ENCODE results near the gene HSFX2.
"Not testable (repeated sequence)": the region's sequence is repeated elsewhere in the genome, so short reads cannot be mapped to it uniquely, and the experiment has no call there.

The HSFX2 gene

GRCh38 chrX:149568701-149569296 is 26.3 kb downstream of the HSFX2 start:
- DNase-seq = no peak
- H3K36me3 Mint-ChIP-seq (ENCODE audit: low read depth) = peaks cover 6% of the 10 kb centered on the region
- H3K4me3 Mint-ChIP-seq = no peak overlapping the region
- H3K9me3 Mint-ChIP-seq = peaks cover 39% of the 10 kb centered on the region
- TF ChIP-seq CTCF (IDR thresholded peaks at IDR 0.05) = no peak
- no peak overlapping the region for H3K27ac Mint-ChIP-seq
- H3K4me1 Mint-ChIP-seq = peaks cover 27% of the 10 kb centered on the region
- H3K27me3 Mint-ChIP-seq (ENCODE audit: low read depth, poor library complexity) = peaks cover 3% of the 10 kb centered on the region

GRCh38 chrX:149567621-149568417 is 27.3 kb downstream of the HSFX2 start:
- TF ChIP-seq CTCF (IDR thresholded peaks at IDR 0.05) = no peak
- Mint-ChIP-seq H3K27me3 (ENCODE audit: low read depth, poor library complexity) (peaks cover 3% of the 10 kb centered on the region), H3K9me3 (peaks cover 49% of the 10 kb centered on the region), H3K4me3 (no peak overlapping the region), H3K36me3 (ENCODE audit: low read depth) (peaks cover 11% of the 10 kb centered on the region), H3K27ac (no peak overlapping the region), H3K4me1 (peaks cover 24% of the 10 kb centered on the region)
- DNase-seq = no peak

- TF ChIP-seq CTCF (IDR thresholded peaks at IDR 0.05) = no peak
- Mint-ChIP-seq H3K36me3 (ENCODE audit: low read depth) (peaks cover 15% of the 10 kb centered on the region), H3K27ac (no peak overlapping the region), H3K4me1 (no peaks in the 10 kb centered on the region), H3K4me3 (no peak overlapping the region), H3K9me3 (peaks cover 48% of the 10 kb centered on the region), H3K27me3 (ENCODE audit: low read depth, poor library complexity) (no peaks in the 10 kb centered on the region)
- no peak for DNase-seq
Measured at GRCh38 chrX:149563359-149563758, 31.8 kb downstream of the HSFX2 start.

- H3K9me3 Mint-ChIP-seq; H3K27me3 Mint-ChIP-seq (ENCODE audit: low read depth, poor library complexity); DNase-seq; H3K4me3 Mint-ChIP-seq; H3K4me1 Mint-ChIP-seq; H3K27ac Mint-ChIP-seq; H3K36me3 Mint-ChIP-seq (ENCODE audit: low read depth): not testable (repeated sequence)
Measured at GRCh38 chrX:149555251-149555650, 39.9 kb downstream of the HSFX2 start.

GRCh38 chrX:149551939-149552248 is 43.2 kb downstream of the HSFX2 start:
- H3K36me3 Mint-ChIP-seq (ENCODE audit: low read depth); H3K27ac Mint-ChIP-seq; DNase-seq; H3K4me1 Mint-ChIP-seq; H3K9me3 Mint-ChIP-seq; H3K4me3 Mint-ChIP-seq; H3K27me3 Mint-ChIP-seq (ENCODE audit: low read depth, poor library complexity): not testable (repeated sequence)

GRCh38 chrX:149551245-149551938 is 43.7 kb downstream of the HSFX2 start:
- H3K9me3 Mint-ChIP-seq; DNase-seq; H3K27me3 Mint-ChIP-seq (ENCODE audit: low read depth, poor library complexity); H3K4me1 Mint-ChIP-seq; H3K27ac Mint-ChIP-seq; H3K36me3 Mint-ChIP-seq (ENCODE audit: low read depth); H3K4me3 Mint-ChIP-seq: not testable (repeated sequence)

GRCh38 chrX:149550454-149550853 is 44.7 kb downstream of the HSFX2 start:
- H3K9me3 Mint-ChIP-seq; H3K36me3 Mint-ChIP-seq (ENCODE audit: low read depth): not testable (repeated sequence)

GRCh38 chrX:149549701-149550100 is 45.4 kb downstream of the HSFX2 start, which contains the start of gene HSFX3:
HSFX3 (minus strand) TSS chrX:149549924; CDS start chrX:149549852, 72 bp downstream.
- H3K4me3 Mint-ChIP-seq; H3K27me3 Mint-ChIP-seq (ENCODE audit: low read depth, poor library complexity); H3K27ac Mint-ChIP-seq; H3K36me3 Mint-ChIP-seq (ENCODE audit: low read depth); H3K4me1 Mint-ChIP-seq; DNase-seq; H3K9me3 Mint-ChIP-seq: not testable (repeated sequence)

More at GRCh38 chrX:149550454-149550853, 44.7 kb downstream of the HSFX2 start:
- H3K27me3 Mint-ChIP-seq (ENCODE audit: low read depth, poor library complexity); H3K4me1 Mint-ChIP-seq; H3K4me3 Mint-ChIP-seq; H3K27ac Mint-ChIP-seq; DNase-seq: not testable (repeated sequence)

GRCh38 chrX:149547782-149548181 is 47.3 kb downstream of the HSFX2 start:
- H3K27me3 Mint-ChIP-seq (ENCODE audit: low read depth, poor library complexity); H3K4me3 Mint-ChIP-seq; H3K27ac Mint-ChIP-seq; H3K4me1 Mint-ChIP-seq; H3K36me3 Mint-ChIP-seq (ENCODE audit: low read depth); DNase-seq; H3K9me3 Mint-ChIP-seq: not testable (repeated sequence)

- H3K36me3 Mint-ChIP-seq (ENCODE audit: low read depth); H3K9me3 Mint-ChIP-seq; DNase-seq; H3K27ac Mint-ChIP-seq; H3K4me3 Mint-ChIP-seq; H3K27me3 Mint-ChIP-seq (ENCODE audit: low read depth, poor library complexity); H3K4me1 Mint-ChIP-seq: not testable (repeated sequence)
Measured at GRCh38 chrX:149546962-149547361, 48.2 kb downstream of the HSFX2 start.
